Right lobe of liver (tissue), 6 donors: ENCODE results near the gene POLR3F. TPM values are rescaled to one million over a fixed set of nuclear protein-coding genes. Genes with fewer than 3 reads are reported as not detected.

Source experiments
- ATAC-seq, 4 donors: fragments of 200-7000 bp; cut with Tn5 transposase; one replicate each; pipeline ENCODE4 v1.9.1; 2020; ENCODE audit warnings: mild to moderate bottlenecking in 4 of 4, moderate library complexity in 4 of 4
- DNase-seq, 3 donors: peaks; one replicate each; pipeline ENCODE4 v3.0.0-alpha.2; 2020
- H3K27ac ChIP-seq, 3 donors: fragments of 200-600 bp; one replicate each; pipeline ENCODE4 v1.8.0; 2022
- H3K27me3 ChIP-seq, 2 donors: fragments of 200-600 bp; one replicate each; pipeline ENCODE4 v1.8.0; 2022
- H3K36me3 ChIP-seq, 4 donors: fragments of 200-600 bp; sonication (generic) in 1 of 4; one replicate each; pipeline versions ENCODE4 v1.5.1 to v1.8.0; 2017 to 2022; ENCODE audit warnings: control low read depth in 1 of 4
- H3K4me1 ChIP-seq, 4 donors: fragments of 200-600 bp; sonication (generic) in 1 of 4; one replicate each; pipeline versions ENCODE4 v1.5.1 to v1.8.0; 2017 to 2022; ENCODE audit warnings: control low read depth in 1 of 4
- H3K4me3 ChIP-seq, 3 donors: fragments of 200-600 bp; one replicate each; pipeline ENCODE4 v1.8.0; 2022
- H3K9me3 ChIP-seq, 4 donors: fragments of 200-600 bp; sonication (generic) in 1 of 4; one replicate each; pipeline versions ENCODE4 v1.5.1 to v1.8.0; 2017 to 2022; ENCODE audit warnings: control low read depth in 1 of 4
- POLR2A ChIP-seq: fragments of 450-650 bp; IDR thresholded peaks from one replicate; pipeline ENCODE4 v1.6.1; 2017; ENCODE audit warnings: antibody characterized with exemption, mild to moderate bottlenecking
- WGBS: methylation state at CpG from one replicate; pipeline ENCODE4 v1.1.6; 2018; ENCODE audit warnings: low coverage, low lambda C conversion rate; ENCODE audit not compliant: insufficient coverage; ENCODE audit errors: missing lambda C conversion rate; 5-methylcytosine and 5-hydroxymethylcytosine counted together
- intact Hi-C, 2 donors: fragments of 100-400 bp; cut with DNase I; formaldehyde crosslinking; loops; one replicate each; pipeline versions ENCODE4 v1.11.2 to v1.14.1; 2022
- total RNA-seq, 6 experiments: library from RNA; depleted of rRNA in 2 of 6; stranded (reverse); fragments of >200 nt in 2 of 6; fragmentation: NEBNext Ultra II Directional in 3 of 6; extraction: Animal tissue kit (Norgen Biotek cat#: 25700) in 3 of 6; gene quantifications; one replicate each; pipeline versions ENCODE4 v1.1.0 to v1.2.4, GENCODE V29; 2016 to 2023
- TF ChIP-seq, protein P1 (sequence below), 4 donors: fragments of 200-600 bp in 3 of 4; fragments of 450-650 bp in 1 of 4; IDR thresholded peaks; one replicate each; pipeline versions ENCODE4 v1.5.1 to v1.8.0; 2016 to 2022; ENCODE audit warnings: antibody characterized with exemption in 4 of 4, mild to moderate bottlenecking in 2 of 4
- donor health status: DM: no; HTN: yes; CAD: no.
- donor health status: DM: no; HTN: no; CAD: no.
- donor health status: DM: no; HTN: no; CAD: no.
- donor health status: DM: no; HTN: yes; CAD: no.
- donor health status: DM: no; HTN: yes; CAD: no.

Gene POLR3F
- total RNA-seq, 6 experiments from 2014 or later, result 1.6 to 4.1 (median 2.9) TPM

DNA sequence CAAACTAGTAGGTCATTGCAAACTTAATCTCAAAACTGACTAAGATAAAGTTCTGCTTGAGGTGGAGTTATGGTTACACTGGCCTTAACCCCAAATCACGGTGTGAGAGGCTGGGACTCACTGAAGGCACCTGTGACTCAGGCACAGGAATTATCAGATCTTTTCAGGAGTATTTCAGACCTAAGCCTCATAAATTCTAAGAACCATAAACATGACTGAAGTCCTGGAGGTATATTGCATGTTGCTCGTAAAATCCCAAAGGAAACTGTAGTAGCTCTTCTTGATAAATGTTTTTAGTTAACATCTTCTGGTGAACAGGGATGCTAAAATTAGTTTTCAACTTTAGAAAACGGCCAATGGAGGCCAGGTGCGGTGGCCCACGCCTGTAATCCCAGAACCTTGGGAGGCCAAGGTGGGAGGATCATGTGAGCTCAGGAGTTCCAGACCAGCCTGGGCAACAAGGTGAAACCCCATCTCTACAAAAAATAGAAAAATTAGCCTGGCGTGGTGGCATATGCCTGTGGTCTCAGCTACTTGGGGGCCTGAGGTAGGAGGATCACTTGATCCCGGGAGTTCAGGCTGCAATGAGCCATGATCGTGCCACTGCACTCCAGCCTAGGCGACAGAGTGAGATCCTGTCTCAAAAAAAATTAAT, 36.9 kb upstream of the POLR3F start:
- Histone ChIP-seq H3K36me3 (no peaks in the 10 kb centered on the region), H3K9me3 (no peaks in the 10 kb centered on the region), H3K4me3 (no peak overlapping the region), H3K27ac (no peak overlapping the region), H3K27me3 (no peaks in the 10 kb centered on the region), H3K4me1 (peaks cover 0 to 11% (median 2%) of the 10 kb centered on the region in 4 donors)
- DNase-seq (no peak), ATAC-seq (no peak)
- intact Hi-C loops, result no loop called here
- TF ChIP-seq POLR2A, result no peak
- TF ChIP-seq, protein P1, sequence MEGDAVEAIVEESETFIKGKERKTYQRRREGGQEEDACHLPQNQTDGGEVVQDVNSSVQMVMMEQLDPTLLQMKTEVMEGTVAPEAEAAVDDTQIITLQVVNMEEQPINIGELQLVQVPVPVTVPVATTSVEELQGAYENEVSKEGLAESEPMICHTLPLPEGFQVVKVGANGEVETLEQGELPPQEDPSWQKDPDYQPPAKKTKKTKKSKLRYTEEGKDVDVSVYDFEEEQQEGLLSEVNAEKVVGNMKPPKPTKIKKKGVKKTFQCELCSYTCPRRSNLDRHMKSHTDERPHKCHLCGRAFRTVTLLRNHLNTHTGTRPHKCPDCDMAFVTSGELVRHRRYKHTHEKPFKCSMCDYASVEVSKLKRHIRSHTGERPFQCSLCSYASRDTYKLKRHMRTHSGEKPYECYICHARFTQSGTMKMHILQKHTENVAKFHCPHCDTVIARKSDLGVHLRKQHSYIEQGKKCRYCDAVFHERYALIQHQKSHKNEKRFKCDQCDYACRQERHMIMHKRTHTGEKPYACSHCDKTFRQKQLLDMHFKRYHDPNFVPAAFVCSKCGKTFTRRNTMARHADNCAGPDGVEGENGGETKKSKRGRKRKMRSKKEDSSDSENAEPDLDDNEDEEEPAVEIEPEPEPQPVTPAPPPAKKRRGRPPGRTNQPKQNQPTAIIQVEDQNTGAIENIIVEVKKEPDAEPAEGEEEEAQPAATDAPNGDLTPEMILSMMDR (IDR thresholded peaks at IDR 0.05), result no peak
- 90% methylated on average over 9 of the region's 9 CpGs for WGBS

DNA sequence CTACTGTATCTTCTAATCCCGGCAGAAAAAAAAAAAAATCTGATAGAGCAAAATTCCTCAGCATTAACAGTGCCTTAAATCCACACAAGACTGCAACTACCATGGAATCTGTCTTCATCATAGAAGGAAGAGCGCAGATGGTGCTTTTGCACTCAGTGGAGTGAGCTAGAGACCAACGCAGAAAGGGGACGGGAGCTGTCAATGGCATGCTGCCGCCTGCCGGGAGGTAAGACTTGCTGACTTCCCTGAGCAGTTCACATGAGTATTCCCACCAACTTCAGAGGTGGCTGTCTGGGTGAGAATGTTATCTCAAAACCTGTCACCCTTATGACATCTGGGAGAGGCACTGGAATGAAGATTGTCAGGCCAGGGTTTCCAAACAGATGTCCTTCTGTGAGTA, 36.0 kb upstream of the POLR3F start:
- 83% methylated on average over 4 of the region's 6 CpGs for WGBS
- no peak for TF ChIP-seq POLR2A
- TF ChIP-seq, protein P1 (IDR thresholded peaks at IDR 0.05), result no peak
- Histone ChIP-seq H3K36me3 (no peaks in the 10 kb centered on the region), H3K27ac (no peak overlapping the region), H3K27me3 (no peaks in the 10 kb centered on the region), H3K4me3 (no peak overlapping the region), H3K9me3 (no peaks in the 10 kb centered on the region), H3K4me1 (peaks cover 0 to 11% (median 2%) of the 10 kb centered on the region in 4 donors)
- ATAC-seq (peak in 2 of 4 donors; percentile 35 to 40), DNase-seq (no peak)
- intact Hi-C loops, result no loop called here

DNA sequence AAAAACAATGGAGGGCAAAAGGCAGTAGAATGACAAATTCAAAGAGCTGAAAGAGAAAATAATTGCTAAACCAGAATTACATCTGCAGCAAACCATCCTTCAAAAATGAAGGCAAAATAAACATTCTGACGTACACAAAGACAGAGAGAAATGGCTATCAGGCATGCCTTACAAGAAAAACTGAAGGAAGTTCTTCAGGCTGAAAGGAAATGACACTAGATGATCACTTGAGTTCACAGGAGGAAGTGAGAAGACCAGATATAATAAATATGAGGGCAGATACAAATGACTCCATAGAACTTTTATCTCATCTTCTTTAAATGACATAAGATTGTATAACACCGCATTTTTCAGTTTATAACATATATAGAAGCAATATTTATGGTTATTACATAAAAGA, 30.3 kb upstream of the POLR3F start:
- no peak for TF ChIP-seq POLR2A
- TF ChIP-seq, protein P1 (IDR thresholded peaks at IDR 0.05), result no peak
- peak in 1 of 4 donors; percentile 45 for ATAC-seq
- WGBS, result 51% methylated on average over 2 of the region's 2 CpGs
- Histone ChIP-seq H3K27me3 (no peaks in the 10 kb centered on the region), H3K4me3 (no peak overlapping the region), H3K4me1 (no peaks in the 10 kb centered on the region), H3K36me3 (no peaks in the 10 kb centered on the region), H3K9me3 (no peaks in the 10 kb centered on the region), H3K27ac (no peak overlapping the region)
- DNase-seq, result no peak
- intact Hi-C loops, result no loop called here

DNA sequence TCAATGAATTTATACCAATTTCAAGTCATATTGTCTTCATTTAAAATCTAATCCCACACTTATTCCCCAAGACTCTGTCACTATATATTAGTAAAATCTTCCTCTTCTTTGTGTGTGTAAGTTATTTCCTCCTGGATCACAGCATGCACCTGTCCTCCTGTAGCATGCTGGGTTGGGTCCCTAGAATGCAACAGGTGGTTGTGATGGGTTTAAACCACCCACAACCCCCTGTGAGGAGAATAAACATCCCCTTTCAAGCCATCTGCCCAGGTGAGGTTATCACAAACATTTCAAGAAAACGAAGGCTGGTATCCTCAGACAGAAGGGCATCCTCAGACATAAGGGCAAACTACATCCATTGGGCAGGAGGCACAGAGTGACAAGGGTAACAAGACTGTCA, 26.8 kb upstream of the POLR3F start:
- 0% methylated on average over 1 of the region's 1 CpG for WGBS
- TF ChIP-seq POLR2A, result no peak
- TF ChIP-seq, protein P1 (IDR thresholded peaks at IDR 0.05), result no peak
- intact Hi-C loops, result no loop called here
- no peak for DNase-seq
- Histone ChIP-seq H3K36me3 (no peaks in the 10 kb centered on the region), H3K27ac (no peak overlapping the region), H3K9me3 (no peaks in the 10 kb centered on the region), H3K4me1 (no peaks in the 10 kb centered on the region), H3K27me3 (no peaks in the 10 kb centered on the region), H3K4me3 (no peak overlapping the region)
- no peak for ATAC-seq
